Stomach (tissue), 4 donors: Measurements from ENCODE around the gene ADARB2.

Experiments used
- CTCF ChIP-seq, 7 experiments: fragments of 450-650 bp in 4 of 7; fragments of 200-600 bp in 3 of 7; sonication (generic) in 3 of 7; IDR thresholded peaks; one replicate each; pipeline ENCODE4 v1.5.1; 2016 to 2019; ENCODE audit warnings: antibody characterized with exemption in 7 of 7, control low read depth in 2 of 7, mild to moderate bottlenecking in 1 of 7
- POLR2A ChIP-seq, 4 donors: fragments of 450-650 bp; IDR thresholded peaks; one replicate each; pipeline ENCODE4 v1.6.1; 2016; ENCODE audit warnings: antibody characterized with exemption in 4 of 4, control low read depth in 2 of 4, mild to moderate bottlenecking in 1 of 4, moderate library complexity in 1 of 4

GRCh38 chr10:1324903-1325302, 412.4 kb downstream of the ADARB2 start:
- no peak for TF ChIP-seq CTCF (IDR thresholded peaks at IDR 0.05)
- TF ChIP-seq POLR2A (IDR thresholded peaks at IDR 0.05) = no peak
